HepG2 (cell line): Measurements from ENCODE around the gene VSNL1. TPM values are rescaled to one million over a fixed set of nuclear protein-coding genes. Genes with fewer than 3 reads are reported as not detected.

Source experiments
- AKAP8 ChIP-seq: sonication (generic); formaldehyde crosslinking; IDR thresholded peaks from 2 replicates; pipeline ENCODE4 v1.5.1; 2020; ENCODE audit warnings: mild to moderate bottlenecking, missing genetic modification reagents
- AKNA ChIP-seq: sonication (generic); formaldehyde crosslinking; IDR thresholded peaks from 2 replicates; pipeline ENCODE4 v1.4.0; 2020; ENCODE audit warnings: missing genetic modification reagents, borderline replicate concordance
- ELF1 ChIP-seq: sonication (generic); formaldehyde crosslinking; IDR thresholded peaks from 2 replicates; pipeline ENCODE4 v1.4.0; 2020; ENCODE audit warnings: missing genetic modification reagents
- IRX3 ChIP-seq: sonication (generic); formaldehyde crosslinking; IDR thresholded peaks from 2 replicates; pipeline ENCODE4 v1.8.1; 2023; ENCODE audit warnings: mild to moderate bottlenecking, low read depth, missing genetic modification reagents, borderline replicate concordance
- JUN ChIP-seq: sonication (generic); formaldehyde crosslinking; IDR thresholded peaks from 2 replicates; pipeline ENCODE4 v1.4.0; 2020; ENCODE audit warnings: mild to moderate bottlenecking, missing genetic modification reagents
- KLF11 ChIP-seq: IDR thresholded peaks from 2 replicates; pipeline ENCODE4 v1.6.1; 2016; ENCODE audit warnings: missing compliant biosample characterization
- MIER3 ChIP-seq: IDR thresholded peaks from 2 replicates; pipeline ENCODE4 v1.6.1; 2016; ENCODE audit warnings: missing compliant biosample characterization, borderline replicate concordance
- MXD4 ChIP-seq: IDR thresholded peaks from 2 replicates; pipeline ENCODE4 v1.6.1; 2016; ENCODE audit warnings: mild to moderate bottlenecking, missing biosample characterization, missing genetic modification reagents
- PHF20 ChIP-seq: sonication (generic); formaldehyde crosslinking; IDR thresholded peaks from 2 replicates; pipeline ENCODE4 v1.5.0; 2020; ENCODE audit warnings: mild to moderate bottlenecking, missing genetic modification reagents
- PRDM10 ChIP-seq: sonication (generic); formaldehyde crosslinking; IDR thresholded peaks from 2 replicates; pipeline ENCODE4 v1.4.0; 2020; ENCODE audit warnings: low read depth, missing genetic modification reagents
- PTBP1 ChIP-seq: fragments of 200-400 bp; formaldehyde crosslinking; IDR thresholded peaks from 2 replicates; pipeline ENCODE4 v1.6.1; 2018; ENCODE audit warnings: low read length, low read depth; ENCODE audit not compliant: poor library complexity, severe bottlenecking
- SP140L ChIP-seq: sonication (generic); formaldehyde crosslinking; IDR thresholded peaks from 2 replicates; pipeline ENCODE4 v1.4.0; 2020; ENCODE audit warnings: missing genetic modification reagents, borderline replicate concordance
- SP5 ChIP-seq: IDR thresholded peaks from 2 replicates; pipeline ENCODE4 v1.6.1; 2016; ENCODE audit warnings: low read depth, borderline replicate concordance
- SSRP1 ChIP-seq: IDR thresholded peaks from 2 replicates; pipeline ENCODE4 v1.6.1; 2016; ENCODE audit warnings: control low read depth
- U2AF1 ChIP-seq: fragments of 200-400 bp; formaldehyde crosslinking; optimal IDR thresholded peaks from 2 replicates; pipeline ENCODE3; 2017; ENCODE audit warnings: mild to moderate bottlenecking, low read depth, low read length
- ZBTB7B ChIP-seq: sonication (generic); formaldehyde crosslinking; IDR thresholded peaks from 2 replicates; pipeline ENCODE4 v1.4.0; 2020; ENCODE audit warnings: missing genetic modification reagents
- ZFP90 ChIP-seq: sonication (generic); formaldehyde crosslinking; IDR thresholded peaks from 2 replicates; pipeline ENCODE4 v1.8.0; 2022; ENCODE audit warnings: missing genetic modification reagents, mild to moderate bottlenecking, inconsistent platforms, borderline replicate concordance
- ZNF101 ChIP-seq: sonication (generic); formaldehyde crosslinking; IDR thresholded peaks from 2 replicates; pipeline ENCODE4 v1.4.0; 2020; ENCODE audit warnings: mild to moderate bottlenecking, low read depth, missing genetic modification reagents, borderline replicate concordance
- ZNF224 ChIP-seq: sonication (generic); formaldehyde crosslinking; IDR thresholded peaks from 2 replicates; pipeline ENCODE4 v1.5.0; 2020; ENCODE audit warnings: mild to moderate bottlenecking, missing genetic modification reagents
- ZNF543 ChIP-seq: sonication (generic); formaldehyde crosslinking; IDR thresholded peaks from 2 replicates; pipeline ENCODE4 v1.4.0; 2020; ENCODE audit warnings: mild to moderate bottlenecking, missing genetic modification reagents
- ZNF772 ChIP-seq: sonication (generic); formaldehyde crosslinking; IDR thresholded peaks from 2 replicates; pipeline ENCODE4 v1.5.0; 2020; ENCODE audit warnings: mild to moderate bottlenecking, missing genetic modification reagents
- polyA plus RNA-seq, 8 experiments: library from polyadenylated mRNA; depleted of rRNA in 3 of 8; stranded (reverse) in 7 of 8; unstranded in 1 of 8; fragments of >200 nt; fragmentation: Illumina TruSeq in 4 of 8; extraction: Trizol in 4 of 8; gene quantifications; 2 replicates each; pipeline versions ENCODE4 v1.2.1 to v1.2.3, GENCODE V29; 2011 to 2016; ENCODE audit warnings: low read depth in 4 of 8, missing spikeins in 1 of 8, mixed read lengths in 1 of 8; ENCODE audit not compliant: insufficient read depth in 1 of 8
- total RNA-seq, 5 experiments: library from RNA; depleted of rRNA; stranded (reverse); fragments of >200 nt; fragmentation: Illumina TruSeq; extraction: Trizol; gene quantifications; 2 replicates each; pipeline ENCODE4 v1.2.3, GENCODE V29; 2016; ENCODE audit warnings: low read depth in 1 of 5
- TF ChIP-seq, protein P1 (sequence below): sonication (generic); formaldehyde crosslinking; IDR thresholded peaks from 2 replicates; pipeline ENCODE4 v1.4.0; 2020; ENCODE audit warnings: missing genetic modification reagents, low read depth, mild to moderate bottlenecking, borderline replicate concordance

The VSNL1 gene
- total and polyA plus RNA-seq, 2 of the 13 experiments (the other 11 are each of a cell fraction or from before 2014, with no cell fraction given), result 63.2 to 95.9 TPM

GRCh38 chr2:17593841-17594491 lies 53.5 kb downstream of the VSNL1 start (continued):
- TF ChIP-seq, protein P1, sequence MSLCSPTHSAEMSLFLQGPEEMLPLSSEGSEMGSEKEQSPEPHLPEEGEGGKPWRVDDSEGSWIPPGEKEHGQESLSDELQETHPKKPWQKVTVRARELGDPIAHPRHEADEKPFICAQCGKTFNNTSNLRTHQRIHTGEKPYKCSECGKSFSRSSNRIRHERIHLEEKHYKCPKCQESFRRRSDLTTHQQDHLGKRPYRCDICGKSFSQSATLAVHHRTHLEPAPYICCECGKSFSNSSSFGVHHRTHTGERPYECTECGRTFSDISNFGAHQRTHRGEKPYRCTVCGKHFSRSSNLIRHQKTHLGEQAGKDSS (CRISPR knock-in tag), result peak; percentile 40; the same call in 1 of the 2 replicates
- TF ChIP-seq MXD4 (CRISPR knock-in tag) (peak; percentile 82; the same call in 1 of the 2 replicates), U2AF1 (no peak), KLF11 (CRISPR knock-in tag) (peak; percentile 93), ZNF772 (peak; percentile 80; the same call in 1 of the 2 replicates), JUN (CRISPR knock-in tag) (peak; percentile 92), ZBTB7B (peak; percentile 73; the same call in 1 of the 2 replicates), ZNF224 (CRISPR knock-in tag) (no peak), SSRP1 (CRISPR knock-in tag) (peak; percentile 75; the same call in 1 of the 2 replicates), PHF20 (no peak), IRX3 (CRISPR knock-in tag) (no peak), PRDM10 (CRISPR knock-in tag) (peak; percentile 79; the same call in 1 of the 2 replicates), ZNF543 (CRISPR knock-in tag) (no peak), ZFP90 (CRISPR knock-in tag) (no peak; the same call in 1 of the 2 replicates), SP5 (CRISPR knock-in tag) (peak; percentile 91), AKAP8 (no peak), PTBP1 (no peak), ELF1 (CRISPR knock-in tag) (peak; percentile 48), SP140L (CRISPR knock-in tag) (no peak), ZNF101 (no peak), MIER3 (CRISPR knock-in tag) (peak; percentile 97), AKNA (CRISPR knock-in tag) (no peak)
